HCT116 (cell line): ENCODE results near the gene CDH4. TPM values are rescaled to one million over a fixed set of nuclear protein-coding genes. Genes with fewer than 3 reads are reported as not detected.

Experiments
- ATAC-seq: fragments of 200-7000 bp; cut with Tn5 transposase; 2 replicates; pipeline ENCODE4 v1.9.1; 2020; ENCODE audit warnings: mild to moderate bottlenecking, moderate library complexity
- BruUV-seq: library from RNA; stranded (reverse); fragments of 400-500 nt; replicated peaks from 2 replicates; lab custom pipeline; 2021; lab: Mats Ljungman, UMichigan
- CTCF ChIA-PET: fragments of 300-600 bp; sonication (Branson Sonifier 250); formaldehyde crosslinking; loops from one replicate; lab custom pipeline; 2021; ENCODE audit warnings: antibody characterized with exemption; lab: Charles Lee
- POLR2A ChIA-PET: fragments of 300-600, 350-600 bp; sonication (Branson Sonifier 250); formaldehyde crosslinking; loops from one replicate; lab custom pipeline; 2021; ENCODE audit warnings: antibody characterized with exemption; lab: Charles Lee
- RAD21 ChIA-PET, 2 experiments: fragments of 300-600 bp; sonication (Branson Sonifier 250); formaldehyde crosslinking; loops; one replicate each; lab custom pipeline; 2023; ENCODE audit warnings: low total read pairs in 2 of 2; ENCODE audit not compliant: uncharacterized antibody in 2 of 2, unreplicated experiment in 2 of 2, low non-redundant PET in 1 of 2; lab: Charles Lee
- DNase-seq: peaks from one replicate; pipeline ENCODE4 v3.0.0-alpha.2; 2010; ENCODE audit warnings: low read depth, low spot score
- H2AFZ ChIP-seq: fragments of 200-600 bp; shearing (Covaris generic), sonication (generic); 2 replicates; pipeline ENCODE4 v1.6.1; 2017; ENCODE audit warnings: low read depth, mixed run types, mixed read lengths, antibody characterized with exemption, low read length; ENCODE audit not compliant: poor library complexity, severe bottlenecking
- H3K27ac ChIP-seq: 2 replicates; pipeline ENCODE4 v1.5.1; 2012; ENCODE audit warnings: low read depth, low read length
- H3K27me3 ChIP-seq: fragments of 200-600 bp; sonication (generic); 2 replicates; pipeline ENCODE4 v1.6.1; 2016; ENCODE audit warnings: mixed run types, low read length, mixed read lengths; ENCODE audit not compliant: insufficient read depth
- H3K36me3 ChIP-seq, 2 experiments: fragments of 200-500 bp in 1 of 2; fragments of 200-600 bp in 1 of 2; sonication (Bioruptor generic) in 1 of 2; sonication (generic) in 1 of 2; 2 replicates each; pipeline versions ENCODE4 v1.5.1 to v1.6.1; 2014 to 2016; ENCODE audit warnings: low read length in 2 of 2, inconsistent platforms in 1 of 2, mixed read lengths in 1 of 2, mixed run types in 1 of 2; ENCODE audit not compliant: insufficient read depth in 2 of 2, control insufficient read depth in 1 of 2
- H3K4me1 ChIP-seq, 2 experiments: fragments of 200-600 bp in 1 of 2; sonication (generic) in 1 of 2; 2 replicates each; pipeline versions ENCODE4 v1.5.1 to v1.6.1; 2012 to 2017; ENCODE audit warnings: low read length in 2 of 2, inconsistent platforms in 1 of 2, mild to moderate bottlenecking in 1 of 2, mixed read lengths in 1 of 2, mixed run types in 1 of 2, moderate library complexity in 1 of 2; ENCODE audit not compliant: insufficient read depth in 2 of 2, control insufficient read depth in 1 of 2
- H3K4me2 ChIP-seq: fragments of 200-600 bp; sonication (generic); 2 replicates; pipeline ENCODE4 v1.6.1; 2017; ENCODE audit warnings: mixed run types, low read length, mixed read lengths
- H3K4me3 ChIP-seq, 2 experiments: fragments of 200-600 bp in 1 of 2; sonication (generic) in 1 of 2; replicated peaks in 1 of 2; 2 replicates each; pipeline ENCODE4 v1.5.1; 2011 to 2016; ENCODE audit warnings: low read length in 2 of 2, control low read depth in 1 of 2, low read depth in 1 of 2, mild to moderate bottlenecking in 1 of 2, mixed read lengths in 1 of 2, mixed run types in 1 of 2
- H3K79me2 ChIP-seq: fragments of 200-600 bp; sonication (generic); 2 replicates; pipeline ENCODE4 v1.6.1; 2017; ENCODE audit warnings: mild to moderate bottlenecking, mixed run types, low read length, moderate library complexity, mixed read lengths; ENCODE audit not compliant: insufficient read depth
- H3K9ac ChIP-seq: fragments of 200-600 bp; sonication (generic); 2 replicates; pipeline ENCODE4 v1.6.1; 2016; ENCODE audit warnings: low read length, mixed read lengths
- H3K9me2 ChIP-seq: fragments of 200-600 bp; sonication (generic), shearing (Covaris generic); 2 replicates; pipeline ENCODE4 v1.6.1; 2017; ENCODE audit warnings: mixed run types, mild to moderate bottlenecking, moderate library complexity; ENCODE audit not compliant: insufficient read depth
- H3K9me3 ChIP-seq, 2 experiments: fragments of 200-500 bp in 1 of 2; fragments of 200-600 bp in 1 of 2; sonication (Bioruptor generic) in 1 of 2; sonication (generic) in 1 of 2; 2 replicates each; pipeline ENCODE4 v1.6.1; 2014 to 2017; ENCODE audit warnings: low read length in 2 of 2, mixed read lengths in 2 of 2, inconsistent platforms in 1 of 2, low read depth in 1 of 2, mild to moderate bottlenecking in 1 of 2, mixed run types in 1 of 2, moderate library complexity in 1 of 2; ENCODE audit not compliant: control insufficient read depth in 1 of 2, insufficient read depth in 1 of 2
- H4K20me1 ChIP-seq: fragments of 200-600 bp; sonication (generic), shearing (Covaris generic); 2 replicates; pipeline ENCODE4 v1.6.1; 2017; ENCODE audit warnings: mixed run types, mild to moderate bottlenecking, moderate library complexity; ENCODE audit not compliant: insufficient read depth
- CBX3 ChIP-seq: IDR thresholded peaks from 2 replicates; pipeline ENCODE4 v1.6.1; 2012; ENCODE audit warnings: low read depth
- ELF1 ChIP-seq: IDR thresholded peaks from 2 replicates; pipeline ENCODE4 v1.6.1; 2012; ENCODE audit warnings: low read depth, borderline replicate concordance
- EZH2 ChIP-seq: fragments of 200-600 bp; sonication (generic); IDR thresholded peaks from 2 replicates; pipeline ENCODE4 v1.6.1; 2017; ENCODE audit warnings: antibody characterized with exemption, mixed run types
- SIN3A ChIP-seq: IDR thresholded peaks from 2 replicates; pipeline ENCODE4 v1.6.1; 2012; ENCODE audit warnings: low read depth
- YY1 ChIP-seq: IDR thresholded peaks from 2 replicates; pipeline ENCODE4 v1.6.1; 2011; ENCODE audit warnings: low read length, low read depth, moderate library complexity, mild to moderate bottlenecking; ENCODE audit not compliant: insufficient replicate concordance; ENCODE audit errors: extremely low read depth
- ZNF274 ChIP-seq: fragments of 200-500 bp; sonication (Bioruptor generic); IDR thresholded peaks from 2 replicates; pipeline ENCODE4 v1.6.1; 2014; ENCODE audit warnings: mild to moderate bottlenecking, low read depth, low read length, inconsistent platforms
- intact Hi-C: fragments of 100-400 bp; cut with micrococcal nuclease; formaldehyde crosslinking; loops from 2 replicates; pipeline ENCODE4 v1.10.0; 2022
- total RNA-seq: library from RNA; stranded (reverse); gene quantifications from one replicate; pipeline ENCODE4 v1.2.1, GENCODE V29; 2021; ENCODE audit not compliant: unreplicated experiment
- TF ChIP-seq, protein P1 (sequence below): IDR thresholded peaks from 2 replicates; pipeline ENCODE4 v1.6.1; 2011; ENCODE audit warnings: mild to moderate bottlenecking, low read length, moderate library complexity; ENCODE audit not compliant: insufficient replicate concordance; ENCODE audit errors: extremely low read depth

The CDH4 gene
- total RNA-seq, 1 experiment from 2014 or later: not detected

DNA sequence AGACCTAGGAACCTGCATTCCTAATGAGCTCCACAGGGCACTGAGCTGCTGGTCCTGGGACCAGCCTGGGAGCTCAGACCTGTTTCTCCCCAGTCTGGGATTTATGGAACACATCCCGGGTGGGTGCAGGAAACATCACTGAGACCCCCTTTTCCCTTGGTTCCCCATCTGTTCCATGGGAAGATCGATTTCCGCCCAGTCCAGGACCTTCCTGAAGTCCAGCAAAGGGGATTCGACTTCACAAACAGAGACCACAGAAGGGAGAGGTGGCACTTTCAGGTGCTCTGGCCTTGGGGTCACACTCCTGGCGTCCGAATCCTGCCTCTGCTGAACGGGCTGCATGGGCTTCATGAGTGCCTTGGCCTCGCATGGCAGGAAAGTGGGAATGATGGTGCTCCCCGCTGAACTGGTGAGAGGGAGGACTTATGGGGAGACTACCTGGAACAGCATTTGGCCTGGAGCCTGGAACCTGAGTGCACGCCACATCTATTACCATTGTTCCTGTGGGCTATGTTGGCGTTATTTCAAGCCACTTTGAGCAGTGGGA, 517.3 kb downstream of the CDH4 start:
- DNase-seq (no peak), ATAC-seq (no peak)
- Histone ChIP-seq H4K20me1 (no peaks in the 10 kb centered on the region), H3K9ac (no peak overlapping the region), H3K9me3 (no peaks in the 10 kb centered on the region), H2AFZ (no peak overlapping the region), H3K36me3 (no peaks in the 10 kb centered on the region), H3K9me2 (no peaks in the 10 kb centered on the region), H3K27me3 (peaks cover 16% of the 10 kb centered on the region; the same call in 1 of the 2 replicates), H3K4me1 (no peaks in the 10 kb centered on the region), H3K79me2 (no peaks in the 10 kb centered on the region), H3K4me3 (no peak overlapping the region), H3K27ac (no peak overlapping the region), H3K4me2 (no peak overlapping the region)
- TF ChIP-seq, protein P1, sequence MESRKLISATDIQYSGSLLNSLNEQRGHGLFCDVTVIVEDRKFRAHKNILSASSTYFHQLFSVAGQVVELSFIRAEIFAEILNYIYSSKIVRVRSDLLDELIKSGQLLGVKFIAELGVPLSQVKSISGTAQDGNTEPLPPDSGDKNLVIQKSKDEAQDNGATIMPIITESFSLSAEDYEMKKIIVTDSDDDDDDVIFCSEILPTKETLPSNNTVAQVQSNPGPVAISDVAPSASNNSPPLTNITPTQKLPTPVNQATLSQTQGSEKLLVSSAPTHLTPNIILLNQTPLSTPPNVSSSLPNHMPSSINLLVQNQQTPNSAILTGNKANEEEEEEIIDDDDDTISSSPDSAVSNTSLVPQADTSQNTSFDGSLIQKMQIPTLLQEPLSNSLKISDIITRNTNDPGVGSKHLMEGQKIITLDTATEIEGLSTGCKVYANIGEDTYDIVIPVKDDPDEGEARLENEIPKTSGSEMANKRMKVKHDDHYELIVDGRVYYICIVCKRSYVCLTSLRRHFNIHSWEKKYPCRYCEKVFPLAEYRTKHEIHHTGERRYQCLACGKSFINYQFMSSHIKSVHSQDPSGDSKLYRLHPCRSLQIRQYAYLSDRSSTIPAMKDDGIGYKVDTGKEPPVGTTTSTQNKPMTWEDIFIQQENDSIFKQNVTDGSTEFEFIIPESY: no peak
- TF ChIP-seq SIN3A (no peak), YY1 (no peak), ZNF274 (no peak), ELF1 (no peak), EZH2 (no peak)
- ChIA-PET POLR2A (no interaction called here), RAD21 (no interaction called here), CTCF (no interaction called here)
- BruUV-seq: no TSS peak
- intact Hi-C loops: no loop called here

DNA sequence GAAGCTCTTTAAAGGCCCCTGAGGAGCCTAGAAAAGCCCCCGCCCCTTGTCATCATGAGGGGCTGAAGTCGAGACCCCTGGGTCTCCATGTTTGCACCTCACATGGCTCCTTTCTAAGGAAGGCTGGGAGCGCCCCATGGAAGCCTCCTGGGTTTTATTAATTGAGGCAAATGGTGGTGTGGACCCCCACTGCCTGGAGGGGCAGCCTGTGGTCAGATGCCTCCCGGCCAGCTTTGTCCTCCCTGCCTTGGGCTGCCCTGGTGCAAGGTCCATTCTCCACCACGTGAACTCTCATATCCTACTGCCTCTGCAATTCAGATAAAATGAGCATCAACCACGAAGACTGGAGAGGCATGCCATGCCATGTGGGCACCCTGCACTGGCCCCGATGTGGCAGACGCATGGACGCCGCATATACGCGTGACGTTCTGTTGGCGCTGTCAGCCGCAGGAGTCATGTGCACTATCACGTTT, 518.1 kb downstream of the CDH4 start:
- ATAC-seq (no peak), DNase-seq (no peak)
- Histone ChIP-seq H4K20me1 (no peaks in the 10 kb centered on the region), H2AFZ (no peak overlapping the region), H3K27ac (no peak overlapping the region), H3K9me2 (no peaks in the 10 kb centered on the region), H3K27me3 (peaks cover 11% of the 10 kb centered on the region; the same call in 1 of the 2 replicates), H3K4me1 (no peaks in the 10 kb centered on the region), H3K9ac (no peak overlapping the region), H3K4me2 (no peak overlapping the region), H3K36me3 (no peaks in the 10 kb centered on the region), H3K9me3 (no peaks in the 10 kb centered on the region), H3K4me3 (no peak overlapping the region), H3K79me2 (no peaks in the 10 kb centered on the region)
- BruUV-seq: no TSS peak
- no peak for TF ChIP-seq CBX3
- ChIA-PET CTCF (no interaction called here), RAD21 (no interaction called here), POLR2A (no interaction called here)
- intact Hi-C loops: no loop called here
